GM19240 (cell line): ENCODE measurements around the gene ADGB.

Experiments used
- DNase-seq: peaks from one replicate; pipeline ENCODE4 v3.0.0; 2011; ENCODE audit warnings: low spot score; ENCODE audit not compliant: insufficient read length

The ADGB gene

DNA sequence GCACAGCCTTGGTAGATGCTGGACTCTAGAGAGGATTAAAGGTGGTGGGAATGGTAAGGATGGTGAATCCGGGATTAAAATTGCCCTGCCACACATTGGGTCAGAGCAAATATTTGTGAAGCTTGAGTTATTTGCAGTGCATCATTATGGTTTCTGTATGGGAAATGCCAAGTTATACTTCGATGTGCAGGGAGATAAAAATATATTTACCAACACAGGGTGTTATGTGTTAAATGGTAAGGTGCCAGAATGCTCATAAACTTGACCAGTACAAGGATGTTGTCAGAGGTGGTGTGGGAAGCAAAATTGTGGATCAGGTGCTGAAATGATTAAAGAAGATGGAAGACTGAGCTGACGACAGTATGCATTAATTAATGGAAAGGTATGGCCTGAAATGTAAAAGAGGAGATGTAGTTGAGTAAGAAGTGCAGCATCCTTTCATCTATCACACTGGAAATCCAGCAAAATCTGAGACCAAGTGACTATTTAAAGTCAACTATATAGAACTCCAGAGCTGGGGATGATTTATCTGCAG lies 262.3 kb downstream of the ADGB start:
- DNase-seq = no peak

DNA sequence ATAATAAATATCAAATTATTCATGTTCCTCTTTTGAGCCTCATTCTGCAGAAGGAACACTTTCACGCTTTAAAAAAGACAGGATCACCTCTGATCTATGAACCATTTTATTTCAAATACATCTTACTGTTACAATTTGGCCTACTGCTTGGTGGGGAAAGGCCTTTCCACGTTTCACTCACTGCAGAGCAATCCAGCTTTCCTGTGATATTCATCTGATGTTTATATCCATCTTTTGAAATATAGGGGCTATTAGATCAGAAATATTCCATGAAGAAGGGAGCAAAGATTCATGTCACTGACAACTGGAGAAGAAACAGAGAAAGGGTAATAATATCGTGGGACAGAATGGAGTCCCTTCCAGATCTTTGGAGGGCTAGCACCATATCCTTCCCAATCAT lies 262.9 kb downstream of the ADGB start:
- no peak for DNase-seq

DNA sequence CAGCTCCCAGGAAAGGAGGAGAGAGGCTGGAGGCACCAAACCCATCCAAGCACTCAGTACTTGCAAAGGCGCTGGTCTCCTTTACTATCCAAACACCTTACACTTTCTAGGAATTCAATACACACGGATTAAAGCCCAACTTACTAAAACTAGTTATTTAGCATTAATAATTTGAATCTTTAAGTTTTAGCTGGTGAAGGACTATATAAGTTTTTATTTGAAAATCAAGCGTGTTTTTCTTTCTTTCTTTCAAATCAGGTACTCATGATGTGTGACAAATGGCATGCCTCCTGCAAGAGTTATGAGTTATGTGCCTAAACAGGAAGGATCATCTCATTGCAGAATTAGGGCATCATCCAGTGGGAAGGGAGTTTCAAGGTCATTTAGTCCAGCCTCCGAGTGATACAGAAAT lies 263.7 kb downstream of the ADGB start:
- DNase-seq = no peak

DNA sequence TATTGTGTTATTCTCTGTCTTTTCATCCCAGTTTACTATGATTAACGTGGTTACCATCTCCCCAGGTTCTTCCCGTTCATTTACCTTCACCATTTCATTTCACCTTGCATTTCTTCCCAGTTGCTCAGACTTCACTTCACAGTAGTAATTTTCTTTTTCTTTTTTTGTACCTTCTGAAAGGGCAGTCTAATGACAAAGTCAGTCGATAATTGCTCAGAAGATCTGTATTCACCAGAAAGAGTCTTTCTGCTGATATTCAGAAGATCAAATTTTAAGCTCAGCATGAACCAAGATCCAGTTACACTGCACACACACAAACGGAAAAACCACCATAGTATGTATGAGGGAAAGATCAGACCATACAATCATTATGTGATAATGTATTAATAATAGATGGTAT lies 265.5 kb downstream of the ADGB start:
- no peak for DNase-seq

DNA sequence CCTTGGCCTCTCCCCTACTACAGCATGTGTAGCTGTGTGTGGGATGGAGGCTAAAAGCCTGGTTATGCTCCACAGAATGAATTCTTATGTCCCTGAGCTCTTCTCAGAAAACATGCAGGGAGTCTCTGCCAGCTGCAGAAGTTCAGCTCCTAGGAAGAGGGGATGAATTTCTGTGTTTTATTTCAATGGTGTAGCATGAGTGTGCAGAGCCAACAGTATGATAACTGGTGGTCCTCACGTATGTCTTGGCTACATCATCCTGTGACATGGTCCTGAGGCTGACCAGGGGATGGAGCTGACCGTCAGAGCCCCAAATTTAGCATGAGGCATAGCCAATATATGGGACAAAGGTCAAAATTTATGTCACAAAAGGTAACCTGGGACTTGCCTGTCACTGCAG lies 266.1 kb downstream of the ADGB start:
- DNase-seq = no peak
